Measurements from ENCODE around the gene BTBD1. TPM values are rescaled to one million over a fixed set of nuclear protein-coding genes. Genes with fewer than 3 reads are reported as not detected.
"Not testable (repeated sequence)": the region's sequence is repeated elsewhere in the genome, so short reads cannot be mapped to it uniquely, and the experiment has no call there.

BTBD1 gene
- total RNA-seq, 2 experiments from 2014 or later: 58.3 to 77.6 TPM

DNA sequence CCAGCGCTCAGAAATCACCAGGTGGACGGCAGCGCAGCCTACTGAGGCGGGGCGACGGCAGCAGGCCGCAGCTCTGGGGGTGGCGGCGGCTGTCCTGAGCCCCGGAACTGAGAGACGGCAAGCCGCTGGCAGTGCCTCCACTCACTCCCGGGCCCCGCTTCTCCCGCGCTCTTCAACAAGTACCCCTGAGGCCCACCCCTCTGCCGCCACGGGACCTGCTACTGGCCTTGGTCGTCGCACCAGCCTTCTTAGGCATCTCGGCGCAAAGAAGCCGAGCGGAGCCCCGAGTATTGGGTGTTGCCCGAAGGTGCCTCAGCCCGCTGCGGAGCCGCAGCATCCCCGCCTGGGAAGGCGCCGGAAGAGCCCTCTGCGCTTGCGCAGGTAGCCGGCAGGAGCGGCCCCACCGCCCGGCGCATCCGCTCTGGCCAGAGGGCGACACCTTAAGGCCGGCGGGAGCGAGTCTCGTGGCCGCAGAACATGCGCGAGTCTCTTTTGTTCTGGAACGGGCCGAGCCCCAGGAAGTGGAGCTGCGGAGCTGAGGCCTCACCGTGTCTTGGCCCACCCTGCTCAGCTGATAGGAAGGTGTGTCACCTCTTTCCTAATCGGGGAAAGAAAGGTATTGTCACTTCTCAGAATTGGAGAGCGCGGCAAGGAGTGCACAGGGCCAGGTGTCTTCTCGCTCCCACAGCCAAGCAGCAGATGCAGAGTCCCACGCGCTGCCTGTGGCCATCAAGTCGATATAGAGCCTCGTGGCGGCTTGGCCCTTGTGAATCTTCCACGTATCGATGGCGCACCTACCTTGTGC lies 55.6 kb downstream of the BTBD1 start, which contains the start of gene C15orf40:
C15orf40 (minus strand) TSS at position 369 of the 805 bp plus-strand sequence; CDS start at position 337, 32 bp downstream.
- no peaks in the 10 kb centered on the region for H3K27me3 Mint-ChIP-seq
- H3K4me3 Mint-ChIP-seq: peak within 1 kb of the TSS; percentile 89
- H3K9me3 Mint-ChIP-seq (ENCODE audit: low read depth): peaks cover 7% of the 10 kb centered on the region
- DNase-seq (peak; percentile 88), ATAC-seq (peak; percentile 81)
- POLR2A ChIA-PET: interaction anchor here (0.9 to 1.5 kb wide), 3 partner anchors 57 to 471 kb away, joined by 3 to 8 read pairs (median 4); partner anchors contain the start of gene RPS17
- CTCF ChIA-PET: interaction anchor here (0.7 to 2.3 kb wide), 19 partner anchors 10 to 473 kb away, joined by 3 to 18 read pairs (median 4); partner anchors contain the start of genes BTBD1 and RAMAC
- peak within 1 kb of the TSS; percentile 96 for H3K27ac Mint-ChIP-seq
- intact Hi-C loops (cut with DNase I, micrococcal nuclease): loop anchor here (1.0 to 5.0 kb wide), 14 partner anchors 25 to 561 kb away; partner anchors contain the start of genes BTBD1 (in 2 of the 2), RPS17 (in 2 of the 2), AP3B2 (in 1 of the 2) and HDGFL3 (in 1 of the 2)
- peaks cover 48% of the 10 kb centered on the region for H3K4me1 Mint-ChIP-seq
- peaks cover 36% of the 10 kb centered on the region for H3K36me3 Mint-ChIP-seq (ENCODE audit: low read depth)

GRCh38 chr15:83010709-83011270 lies 56.3 kb downstream of the BTBD1 start:
- POLR2A ChIA-PET: interaction anchor here (0.9 to 1.5 kb wide), 3 partner anchors 58 to 471 kb away, joined by 3 to 8 read pairs (median 4); partner anchors contain the start of gene RPS17
- ATAC-seq (peak; percentile 67), DNase-seq (peak; percentile 90)
- intact Hi-C loops (cut with DNase I, micrococcal nuclease): loop anchor here (1.0 to 5.0 kb wide), 14 partner anchors 24 to 562 kb away; partner anchors contain the start of genes BTBD1 (in 2 of the 2), RPS17 (in 2 of the 2), AP3B2 (in 1 of the 2) and HDGFL3 (in 1 of the 2)
- peak overlapping the region; percentile 96 for H3K27ac Mint-ChIP-seq
- H3K36me3 Mint-ChIP-seq (ENCODE audit: low read depth): peaks cover 36% of the 10 kb centered on the region
- H3K4me1 Mint-ChIP-seq: peaks cover 48% of the 10 kb centered on the region
- no peaks in the 10 kb centered on the region for H3K27me3 Mint-ChIP-seq
- H3K9me3 Mint-ChIP-seq (ENCODE audit: low read depth): peaks cover 7% of the 10 kb centered on the region
- H3K4me3 Mint-ChIP-seq: peak overlapping the region; percentile 89
- CTCF ChIA-PET: interaction anchor here (0.7 to 2.3 kb wide), 20 partner anchors 8 to 473 kb away, joined by 3 to 18 read pairs (median 4); partner anchors contain the start of genes BTBD1 and RAMAC

DNA sequence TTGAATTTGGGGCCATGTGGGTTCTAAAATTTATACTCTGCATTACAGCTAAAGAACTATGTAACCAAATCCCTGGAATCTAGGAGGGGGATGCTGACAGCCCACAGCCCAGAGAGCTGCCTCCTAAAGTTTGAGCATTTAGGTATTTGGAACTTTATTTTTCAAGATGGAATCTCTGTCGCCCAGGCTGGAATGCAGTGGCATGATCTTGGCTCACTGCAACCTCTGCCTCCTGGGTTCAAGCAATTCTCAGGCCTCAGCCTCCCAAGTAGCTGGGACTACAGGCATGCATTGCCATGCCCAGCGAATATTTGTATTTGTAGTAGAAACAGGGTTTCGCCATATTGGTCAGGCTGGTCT lies 66.4 kb downstream of the BTBD1 start:
- intact Hi-C loops (cut with DNase I, micrococcal nuclease): loop anchor here (1.0 to 5.0 kb wide), 2 partner anchors 48 to 151 kb away; partner anchors contain the start of gene HOMER2 (in 1 of the 2)
- H3K4me3 Mint-ChIP-seq; H3K27ac Mint-ChIP-seq; H3K36me3 Mint-ChIP-seq (ENCODE audit: low read depth); DNase-seq; ATAC-seq; POLR2A ChIA-PET; H3K27me3 Mint-ChIP-seq; H3K4me1 Mint-ChIP-seq; H3K9me3 Mint-ChIP-seq (ENCODE audit: low read depth): not testable (repeated sequence)
- CTCF ChIA-PET: interaction anchor here (0.8 to 2.2 kb wide), 13 partner anchors 12 to 473 kb away, joined by 3 to 18 read pairs (median 3); partner anchors contain the start of gene RAMAC

GRCh38 chr15:82999905-83000671 lies 67.0 kb downstream of the BTBD1 start:
- Mint-ChIP-seq H3K4me1 (peaks cover 6% of the 10 kb centered on the region), H3K27ac (peak overlapping the region; percentile 63), H3K36me3 (ENCODE audit: low read depth) (no peaks in the 10 kb centered on the region), H3K27me3 (no peaks in the 10 kb centered on the region), H3K9me3 (ENCODE audit: low read depth) (no peaks in the 10 kb centered on the region), H3K4me3 (peak overlapping the region; percentile 53)
- ATAC-seq (peak; percentile 89), DNase-seq (peak; percentile 41)
- POLR2A ChIA-PET: no interaction called here
- intact Hi-C loops (cut with DNase I, micrococcal nuclease): loop anchor here (1.0 to 5.0 kb wide), 2 partner anchors 48 to 151 kb away; partner anchors contain the start of gene HOMER2 (in 1 of the 2)
- CTCF ChIA-PET: interaction anchor here (0.6 to 2.2 kb wide), 20 partner anchors 11 to 472 kb away, joined by 3 to 18 read pairs (median 3); partner anchors contain the start of gene RAMAC

- ChIA-PET POLR2A (no interaction called here), CTCF (interaction anchor here (0.6 to 2.2 kb wide), 13 partner anchors 11 to 247 kb away, joined by 3 to 18 read pairs (median 3); partner anchors contain the start of gene RAMAC)
- ATAC-seq: no peak
- H3K9me3 Mint-ChIP-seq (ENCODE audit: low read depth): no peaks in the 10 kb centered on the region
- intact Hi-C loops (cut with DNase I, micrococcal nuclease): no loop called here
- H3K4me3 Mint-ChIP-seq: no peak overlapping the region
- no peaks in the 10 kb centered on the region for H3K27me3 Mint-ChIP-seq
- no peak overlapping the region for H3K27ac Mint-ChIP-seq
- H3K36me3 Mint-ChIP-seq (ENCODE audit: low read depth): no peaks in the 10 kb centered on the region
- peaks cover 6% of the 10 kb centered on the region for H3K4me1 Mint-ChIP-seq
- DNase-seq: no peak
Measured at GRCh38 chr15:82999426-82999825, 67.6 kb downstream of the BTBD1 start.

GRCh38 chr15:82995938-82996337 lies 71.1 kb downstream of the BTBD1 start:
- Mint-ChIP-seq H3K36me3 (ENCODE audit: low read depth) (peaks cover under 1% of the 10 kb centered on the region), H3K4me3 (no peak overlapping the region), H3K4me1 (peaks cover 6% of the 10 kb centered on the region), H3K9me3 (ENCODE audit: low read depth) (no peaks in the 10 kb centered on the region), H3K27me3 (no peaks in the 10 kb centered on the region), H3K27ac (no peak overlapping the region)
- intact Hi-C loops (cut with DNase I, micrococcal nuclease): no loop called here
- ChIA-PET POLR2A (interaction anchor here (0.6 kb wide), 1 partner anchor 37 kb away, joined by 5 read pairs; no protein-coding TSS in a partner anchor), CTCF (interaction anchor here (2.0 kb wide), 1 partner anchor 9 kb away, joined by 5 read pairs; no protein-coding TSS in a partner anchor)
- DNase-seq (no peak), ATAC-seq (no peak)

GRCh38 chr15:82995076-82995475 lies 72.0 kb downstream of the BTBD1 start:
- DNase-seq (no peak), ATAC-seq (no peak)
- H3K27me3 Mint-ChIP-seq: no peaks in the 10 kb centered on the region
- H3K36me3 Mint-ChIP-seq (ENCODE audit: low read depth): peaks cover 6% of the 10 kb centered on the region
- ChIA-PET CTCF (interaction anchor here (1.0 to 2.0 kb wide), 3 partner anchors 8 to 353 kb away, joined by 3 to 5 read pairs (median 3); no protein-coding TSS in a partner anchor), POLR2A (no interaction called here)
- no peaks in the 10 kb centered on the region for H3K9me3 Mint-ChIP-seq (ENCODE audit: low read depth)
- intact Hi-C loops (cut with DNase I, micrococcal nuclease): no loop called here
- no peak overlapping the region for H3K27ac Mint-ChIP-seq
- H3K4me1 Mint-ChIP-seq: peaks cover 3% of the 10 kb centered on the region
- H3K4me3 Mint-ChIP-seq: no peak overlapping the region

DNA sequence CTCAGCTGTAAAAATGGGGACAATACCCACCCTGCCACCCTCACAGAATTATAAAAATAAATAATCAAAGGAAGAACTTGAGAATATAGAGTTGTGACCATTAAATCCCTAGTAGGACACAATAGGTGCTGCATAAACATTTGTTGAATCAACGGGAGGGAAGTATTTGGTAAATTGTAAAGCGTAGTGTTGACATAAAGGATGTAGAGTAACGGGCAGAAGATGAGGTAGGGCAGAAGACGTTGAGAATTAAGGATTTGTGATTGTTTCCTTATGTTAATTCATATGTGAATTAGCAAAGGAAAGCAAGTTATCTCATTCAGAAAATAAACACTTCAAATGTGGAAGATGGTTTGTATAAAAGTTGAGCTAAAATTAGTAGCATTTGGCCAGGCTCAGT lies 73.9 kb downstream of the BTBD1 start:
- ATAC-seq: no peak
- intact Hi-C loops (cut with DNase I, micrococcal nuclease): no loop called here
- ChIA-PET POLR2A (no interaction called here), CTCF (interaction anchor here (1.4 kb wide), 1 partner anchor 17 kb away, joined by 6 read pairs; no protein-coding TSS in a partner anchor)
- no peak overlapping the region for H3K27ac Mint-ChIP-seq
- H3K9me3 Mint-ChIP-seq (ENCODE audit: low read depth): no peaks in the 10 kb centered on the region
- peaks cover 22% of the 10 kb centered on the region for H3K36me3 Mint-ChIP-seq (ENCODE audit: low read depth)
- no peaks in the 10 kb centered on the region for H3K27me3 Mint-ChIP-seq
- H3K4me3 Mint-ChIP-seq: no peak overlapping the region
- no peaks in the 10 kb centered on the region for H3K4me1 Mint-ChIP-seq
- DNase-seq: no peak

DNA sequence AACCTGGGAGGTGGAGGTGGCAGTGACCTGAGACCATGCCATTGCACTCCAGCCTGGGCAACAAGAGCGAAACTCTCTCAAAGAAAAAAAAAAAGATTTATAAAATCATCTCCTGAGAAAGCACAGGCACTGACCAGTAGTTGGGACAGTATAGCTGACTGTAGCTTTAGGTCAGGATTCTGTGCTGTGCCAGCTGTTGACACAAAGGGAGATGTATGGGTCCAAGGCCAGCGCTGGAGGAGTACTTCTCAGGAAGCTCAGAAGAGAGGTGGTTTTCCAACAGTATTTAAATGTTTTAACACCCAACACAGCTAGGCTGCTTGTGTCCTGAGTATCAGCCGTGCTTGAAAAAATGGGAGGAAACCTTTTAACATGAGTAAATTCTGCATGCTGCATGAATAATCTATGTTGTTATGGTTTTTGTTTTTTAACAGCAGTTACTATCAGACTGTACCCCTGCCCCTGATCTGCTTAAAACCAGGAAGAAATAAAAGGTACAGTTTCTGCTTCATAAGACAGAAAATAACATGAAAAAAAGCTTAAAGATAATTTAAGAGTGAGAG lies 74.5 kb downstream of the BTBD1 start:
- ATAC-seq: no peak
- intact Hi-C loops (cut with DNase I, micrococcal nuclease): no loop called here
- H3K4me3 Mint-ChIP-seq: no peak overlapping the region
- peaks cover 25% of the 10 kb centered on the region for H3K36me3 Mint-ChIP-seq (ENCODE audit: low read depth)
- H3K9me3 Mint-ChIP-seq (ENCODE audit: low read depth): no peaks in the 10 kb centered on the region
- H3K4me1 Mint-ChIP-seq: peaks cover 2% of the 10 kb centered on the region
- ChIA-PET CTCF (interaction anchor here (1.2 to 1.4 kb wide), 2 partner anchors 18 to 66 kb away, joined by 3 to 6 read pairs; no protein-coding TSS in a partner anchor), POLR2A (no interaction called here)
- no peaks in the 10 kb centered on the region for H3K27me3 Mint-ChIP-seq
- no peak overlapping the region for H3K27ac Mint-ChIP-seq
- no peak for DNase-seq

DNA sequence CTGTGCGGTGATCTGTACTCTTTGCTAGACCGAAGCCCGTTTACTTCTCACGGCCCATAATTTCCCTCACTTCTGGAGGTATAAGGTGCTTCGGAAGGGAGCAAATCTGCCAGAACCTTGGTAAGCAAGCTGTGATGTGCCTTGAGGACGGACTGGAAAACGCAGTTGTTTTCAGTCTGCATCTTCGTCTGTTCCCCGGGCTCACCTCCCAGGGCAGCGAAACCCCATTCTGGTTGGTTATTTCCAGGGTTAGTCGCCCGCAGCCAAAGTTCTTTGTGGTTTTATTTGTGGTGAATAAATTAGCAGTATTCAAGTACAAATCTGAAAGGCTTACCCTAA lies 80.6 kb downstream of the BTBD1 start:
- Mint-ChIP-seq H3K9me3 (ENCODE audit: low read depth) (no peaks in the 10 kb centered on the region), H3K27me3 (no peaks in the 10 kb centered on the region), H3K4me1 (peaks cover 21% of the 10 kb centered on the region), H3K4me3 (peak overlapping the region; percentile 98), H3K36me3 (ENCODE audit: low read depth) (peaks cover 36% of the 10 kb centered on the region), H3K27ac (peak overlapping the region; percentile 98)
- ChIA-PET CTCF (interaction anchor here (0.6 to 3.7 kb wide), 9 partner anchors 10 to 456 kb away, joined by 3 to 18 read pairs (median 4); partner anchors contain the start of gene C15orf40), POLR2A (interaction anchor here (0.6 kb wide), 1 partner anchor 210 kb away, joined by 6 read pairs; no protein-coding TSS in a partner anchor)
- peak; percentile 55 for ATAC-seq
- intact Hi-C loops (cut with DNase I, micrococcal nuclease): loop anchor here (1.0 to 5.0 kb wide), 11 partner anchors 25 to 446 kb away; partner anchors contain the start of genes RPS17 (in 2 of the 2), AP3B2 (in 1 of the 2), BTBD1 (in 1 of the 2) and C15orf40 (in 1 of the 2)
- peak; percentile 46 for DNase-seq

Data from activated CD4-positive, alpha-beta T cell treated with anti-CD3 and anti-CD28 coated beads for 36 hours (primary cell).